Left ventricle myocardium inferior (tissue), 1 donor: Measurements from ENCODE around the gene MGAT4A. TPM values are rescaled to one million over a fixed set of nuclear protein-coding genes. Genes with fewer than 3 reads are reported as not detected.
"Not testable (repeated sequence)": the region's sequence is repeated elsewhere in the genome, so short reads cannot be mapped to it uniquely, and the experiment has no call there.

Experiments used
- DNase-seq: peaks from one replicate; pipeline ENCODE4 v3.0.0-alpha.2; 2020
- H3K27ac ChIP-seq: fragments of 200-600 bp; replicated peaks from 2 replicates; pipeline ENCODE4 v1.8.0; 2021
- H3K27me3 ChIP-seq: fragments of 200-600 bp; 2 replicates; pipeline ENCODE4 v1.8.0; 2021; ENCODE audit warnings: low read depth
- H3K36me3 ChIP-seq: fragments of 200-600 bp; 2 replicates; pipeline ENCODE4 v1.8.0; 2021
- H3K4me1 ChIP-seq: fragments of 200-600 bp; 2 replicates; pipeline ENCODE4 v1.8.0; 2021
- H3K4me3 ChIP-seq: fragments of 200-600 bp; 2 replicates; pipeline ENCODE4 v1.8.0; 2021; ENCODE audit warnings: mild to moderate bottlenecking, moderate library complexity
- H3K9me3 ChIP-seq: fragments of 200-600 bp; replicated peaks from 2 replicates; pipeline ENCODE4 v1.8.0; 2021
- CTCF ChIP-seq: fragments of 200-600 bp; IDR thresholded peaks from 2 replicates; pipeline ENCODE4 v1.8.0; 2021; ENCODE audit warnings: antibody characterized with exemption, mild to moderate bottlenecking, borderline replicate concordance
- intact Hi-C: fragments of 100-400 bp; cut with micrococcal nuclease; formaldehyde crosslinking; loops from one replicate; pipeline ENCODE4 v1.11.0; 2022
- total RNA-seq: library from RNA; stranded (reverse); fragmentation: NEBNext Ultra II Directional; extraction: Animal tissue kit (Norgen Biotek cat#: 25700); gene quantifications from one replicate; pipeline ENCODE4 v1.2.1, GENCODE V29; 2021
- donor health status: DM: no; HTN: yes; CAD: no; lungs with severe emphysema.

The MGAT4A gene
- total RNA-seq, 1 donor from 2014 or later: 18.4 TPM

- intact Hi-C loops: no loop called here
- peak overlapping the region; percentile 99 for H3K4me3 ChIP-seq
- no peaks in the 10 kb centered on the region for H3K27me3 ChIP-seq
- H3K27ac ChIP-seq: no peak overlapping the region
- peaks cover 73% of the 10 kb centered on the region for H3K4me1 ChIP-seq
- peaks cover 40% of the 10 kb centered on the region for H3K36me3 ChIP-seq
- TF ChIP-seq CTCF: no peak
- H3K9me3 ChIP-seq: no peaks in the 10 kb centered on the region
- no peak for DNase-seq
Measured at GRCh38 chr2:98606431-98606830, 124.5 kb downstream of the MGAT4A start.

- no peak for TF ChIP-seq CTCF
- Histone ChIP-seq H3K9me3 (no peaks in the 10 kb centered on the region), H3K27me3 (no peaks in the 10 kb centered on the region), H3K27ac (no peak overlapping the region), H3K4me3 (no peak overlapping the region), H3K4me1 (peaks cover 59% of the 10 kb centered on the region), H3K36me3 (peaks cover 39% of the 10 kb centered on the region)
- no peak for DNase-seq
- intact Hi-C loops: no loop called here
Measured at GRCh38 chr2:98605076-98605475, 125.9 kb downstream of the MGAT4A start.

GRCh38 chr2:98604547-98604946 is 126.4 kb downstream of the MGAT4A start:
- TF ChIP-seq CTCF: no peak
- Histone ChIP-seq H3K27me3 (no peaks in the 10 kb centered on the region), H3K4me1 (peaks cover 59% of the 10 kb centered on the region), H3K9me3 (no peaks in the 10 kb centered on the region), H3K4me3 (no peak overlapping the region), H3K27ac (no peak overlapping the region), H3K36me3 (peaks cover 44% of the 10 kb centered on the region)
- DNase-seq: no peak
- intact Hi-C loops: loop anchor here (5.0 kb wide), 1 partner anchor 192 kb away; no protein-coding TSS in a partner anchor

GRCh38 chr2:98601532-98602132 is 129.3 kb downstream of the MGAT4A start:
- intact Hi-C loops: loop anchor here (5.0 kb wide), 1 partner anchor 189 kb away; no protein-coding TSS in a partner anchor
- H3K4me3 ChIP-seq: no peak overlapping the region
- H3K4me1 ChIP-seq: peaks cover 35% of the 10 kb centered on the region
- no peaks in the 10 kb centered on the region for H3K27me3 ChIP-seq
- H3K36me3 ChIP-seq: peaks cover 71% of the 10 kb centered on the region
- no peaks in the 10 kb centered on the region for H3K9me3 ChIP-seq
- no peak for DNase-seq
- no peak overlapping the region for H3K27ac ChIP-seq
- TF ChIP-seq CTCF: peak; percentile 71

- H3K9me3 ChIP-seq: peaks cover 3% of the 10 kb centered on the region
Measured at GRCh38 chr2:98598781-98599428, 132.0 kb downstream of the MGAT4A start.

GRCh38 chr2:98594665-98595064 is 136.3 kb downstream of the MGAT4A start:
- H3K27me3 ChIP-seq, H3K4me1 ChIP-seq, H3K4me3 ChIP-seq, intact Hi-C loops, H3K27ac ChIP-seq, H3K9me3 ChIP-seq, DNase-seq: not testable (repeated sequence)
- peaks cover 46% of the 10 kb centered on the region for H3K36me3 ChIP-seq

More at GRCh38 chr2:98598781-98599428, 132.0 kb downstream of the MGAT4A start:
- peaks cover 71% of the 10 kb centered on the region for H3K36me3 ChIP-seq
- DNase-seq: no peak
- intact Hi-C loops: no loop called here
- no peaks in the 10 kb centered on the region for H3K27me3 ChIP-seq
- H3K27ac ChIP-seq: no peak overlapping the region
- TF ChIP-seq CTCF: no peak
- no peak overlapping the region for H3K4me3 ChIP-seq
- peaks cover 8% of the 10 kb centered on the region for H3K4me1 ChIP-seq
